HPDE6-E6E7 (cell line): ENCODE measurements around the gene GPRC5C.

Experiments
- DNase-seq: peaks from one replicate; pipeline ENCODE4 v3.0.0; 2011; ENCODE audit warnings: missing footprints; ENCODE audit errors: extremely low spot score

GPRC5C gene

DNA sequence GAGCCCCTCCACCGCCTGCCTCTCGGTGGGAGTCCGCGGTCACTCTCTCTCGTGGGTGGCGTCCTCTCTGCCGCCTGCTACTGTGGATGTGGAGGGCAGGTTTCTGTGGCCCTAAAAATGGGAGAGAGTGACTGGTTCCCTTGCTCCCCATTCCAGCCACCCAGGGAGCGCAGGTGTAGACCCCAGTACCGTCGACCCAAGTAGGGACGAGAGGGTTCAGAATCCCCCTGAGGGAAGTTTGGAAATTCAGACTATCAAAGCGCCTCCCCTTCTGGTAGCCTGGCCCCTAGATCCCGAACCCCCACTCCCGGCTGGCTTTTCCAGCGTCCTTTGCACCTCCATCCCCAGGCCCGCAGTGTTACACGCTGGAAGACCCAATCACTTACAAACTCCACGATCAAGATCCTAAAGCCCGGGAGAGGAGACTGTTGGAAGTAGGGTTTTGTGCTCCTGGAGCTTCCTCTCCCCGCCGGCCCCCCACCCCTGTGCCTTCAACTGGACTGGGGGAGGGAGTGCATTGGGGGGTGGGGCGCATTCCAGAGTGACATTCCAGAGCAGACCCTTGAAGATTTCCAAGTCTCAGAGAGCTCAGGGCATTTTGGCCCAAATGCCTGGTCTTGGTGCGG is 991 bp downstream of the GPRC5C start:
- DNase-seq = no peak

DNA sequence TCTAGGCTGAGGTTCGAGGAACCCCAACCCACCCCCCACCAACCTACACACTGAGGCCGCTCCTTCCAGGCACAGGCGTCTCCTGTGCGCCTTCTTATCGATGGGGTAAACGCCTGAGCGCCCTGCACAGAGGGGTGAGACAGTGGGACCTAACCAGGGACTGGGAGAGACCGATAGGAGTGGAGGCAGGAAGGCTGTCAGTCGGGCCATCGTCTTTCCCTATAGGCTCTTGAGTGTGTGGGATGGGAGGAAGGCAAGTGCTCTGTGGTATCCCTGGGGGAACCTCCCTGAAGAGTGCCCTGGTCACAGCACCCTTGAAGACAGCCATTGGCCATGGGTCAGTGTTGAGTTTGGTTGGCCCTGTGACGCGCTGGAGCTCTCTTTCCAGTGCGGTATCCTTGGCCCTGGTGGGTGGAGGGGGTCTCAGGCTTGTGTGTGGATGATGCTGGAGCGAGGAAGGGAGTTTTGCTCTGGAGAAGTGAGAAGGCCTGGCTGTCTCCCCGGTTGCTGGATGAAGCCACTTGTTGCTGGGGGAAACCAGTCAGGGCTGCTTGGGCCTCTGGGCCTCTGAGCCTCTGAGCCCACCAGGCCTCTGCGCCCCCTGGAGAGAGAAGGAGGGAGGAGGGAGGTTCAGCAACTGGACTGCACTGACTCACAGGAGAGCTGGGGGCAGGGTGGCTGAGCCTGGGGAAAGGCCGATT is 1.7 kb downstream of the GPRC5C start:
- no peak for DNase-seq

DNA sequence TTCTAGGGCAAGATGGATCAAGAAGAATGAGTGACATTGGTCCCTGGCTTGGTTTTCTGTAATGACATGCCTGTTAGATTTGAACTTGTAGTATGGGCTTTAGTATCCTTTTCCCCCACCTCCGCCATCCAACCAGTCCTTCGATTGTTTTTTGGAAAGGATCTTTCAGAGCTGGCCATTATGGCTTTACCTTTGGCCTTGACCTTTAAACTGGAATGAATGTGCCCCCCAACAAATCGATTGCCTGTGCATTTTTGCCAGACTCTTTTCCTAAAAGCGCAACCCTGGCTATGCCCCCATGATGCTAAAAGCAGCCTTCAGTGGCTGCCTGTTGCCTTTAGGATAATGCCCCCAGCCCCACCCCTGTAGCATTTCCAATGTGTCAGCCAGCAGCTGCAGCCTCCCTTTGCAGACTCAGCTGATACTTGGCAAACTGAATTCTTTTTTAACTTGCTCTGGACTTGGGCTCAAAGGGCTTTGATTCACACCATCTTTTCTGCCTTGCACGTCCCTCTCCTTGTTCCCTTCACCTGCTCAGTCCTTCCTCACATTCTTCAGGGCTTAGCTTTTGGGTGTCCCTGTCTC is 4.0 kb downstream of the GPRC5C start:
- DNase-seq = no peak

DNA sequence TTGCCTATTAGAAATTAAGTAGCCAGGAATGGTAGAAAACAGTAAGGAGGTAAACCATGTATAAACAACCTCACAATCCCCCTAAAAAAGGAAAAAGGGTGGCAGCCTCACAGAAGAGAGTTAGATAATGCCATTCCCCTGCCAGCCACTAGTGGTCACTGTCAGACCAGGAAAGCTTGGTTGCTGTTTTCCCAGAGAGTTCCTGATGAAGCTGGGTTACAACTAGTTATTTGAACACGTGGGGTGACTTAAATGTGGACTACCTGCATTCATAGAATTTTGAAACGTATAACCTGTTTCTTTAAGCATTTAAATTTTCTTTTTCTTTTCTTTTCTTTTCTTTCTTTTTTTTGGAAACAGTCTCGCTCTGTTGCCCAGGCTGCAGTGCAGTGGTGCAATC is 5.8 kb downstream of the GPRC5C start:
- DNase-seq = no peak

DNA sequence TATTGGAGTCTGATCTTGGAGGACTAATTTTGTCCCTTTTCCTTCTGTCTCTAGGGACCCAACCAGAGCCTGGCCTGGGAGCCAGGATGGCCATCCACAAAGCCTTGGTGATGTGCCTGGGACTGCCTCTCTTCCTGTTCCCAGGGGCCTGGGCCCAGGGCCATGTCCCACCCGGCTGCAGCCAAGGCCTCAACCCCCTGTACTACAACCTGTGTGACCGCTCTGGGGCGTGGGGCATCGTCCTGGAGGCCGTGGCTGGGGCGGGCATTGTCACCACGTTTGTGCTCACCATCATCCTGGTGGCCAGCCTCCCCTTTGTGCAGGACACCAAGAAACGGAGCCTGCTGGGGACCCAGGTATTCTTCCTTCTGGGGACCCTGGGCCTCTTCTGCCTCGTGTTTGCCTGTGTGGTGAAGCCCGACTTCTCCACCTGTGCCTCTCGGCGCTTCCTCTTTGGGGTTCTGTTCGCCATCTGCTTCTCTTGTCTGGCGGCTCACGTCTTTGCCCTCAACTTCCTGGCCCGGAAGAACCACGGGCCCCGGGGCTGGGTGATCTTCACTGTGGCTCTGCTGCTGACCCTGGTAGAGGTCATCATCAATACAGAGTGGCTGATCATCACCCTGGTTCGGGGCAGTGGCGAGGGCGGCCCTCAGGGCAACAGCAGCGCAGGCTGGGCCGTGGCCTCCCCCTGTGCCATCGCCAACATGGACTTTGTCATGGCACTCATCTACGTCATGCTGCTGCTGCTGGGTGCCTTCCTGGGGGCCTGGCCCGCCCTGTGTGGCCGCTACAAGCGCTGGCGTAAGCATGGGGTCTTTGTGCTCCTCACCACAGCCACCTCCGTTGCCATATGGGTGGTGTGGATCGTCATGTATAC is 8.0 kb downstream of the GPRC5C start:
- no peak for DNase-seq

DNA sequence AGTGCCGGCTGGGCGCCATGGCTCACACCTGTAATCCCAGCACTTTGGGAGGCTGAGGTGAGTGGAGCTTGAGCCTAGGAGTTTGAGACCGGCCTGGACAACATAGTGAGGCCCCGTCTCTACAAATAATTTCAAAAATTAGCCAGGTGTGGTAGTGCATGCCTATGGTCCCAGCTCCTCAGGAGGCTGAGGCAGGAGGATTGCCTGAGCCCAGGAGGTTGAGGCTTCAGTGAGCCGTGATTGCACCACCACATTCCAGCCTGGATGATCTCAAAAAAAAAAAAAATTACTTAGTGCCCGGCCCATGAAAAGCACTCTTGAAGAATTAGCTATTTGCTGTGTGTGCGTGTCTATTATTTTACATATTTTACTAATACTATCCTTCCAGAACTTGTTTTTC is 9.6 kb downstream of the GPRC5C start:
- DNase-seq = no peak

DNA sequence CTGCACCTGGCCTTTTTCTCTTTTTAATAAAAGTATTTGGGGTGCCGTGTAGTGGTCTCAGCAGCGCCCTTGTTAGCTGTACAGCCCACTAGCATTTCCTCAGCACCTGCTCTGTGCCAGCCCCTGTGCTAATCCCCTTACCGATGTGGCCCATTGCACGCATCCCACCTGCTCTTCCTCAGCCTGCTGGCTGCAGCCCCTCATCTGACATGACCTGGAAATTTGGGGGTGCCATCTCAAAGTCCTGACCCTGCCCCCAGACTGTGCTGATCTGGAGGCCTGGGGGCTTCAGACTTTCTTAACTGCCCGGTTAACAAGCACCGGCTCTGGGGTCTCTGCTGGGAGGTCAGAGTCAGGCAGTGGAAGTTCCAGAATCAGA is 10.4 kb downstream of the GPRC5C start:
- DNase-seq = no peak

DNA sequence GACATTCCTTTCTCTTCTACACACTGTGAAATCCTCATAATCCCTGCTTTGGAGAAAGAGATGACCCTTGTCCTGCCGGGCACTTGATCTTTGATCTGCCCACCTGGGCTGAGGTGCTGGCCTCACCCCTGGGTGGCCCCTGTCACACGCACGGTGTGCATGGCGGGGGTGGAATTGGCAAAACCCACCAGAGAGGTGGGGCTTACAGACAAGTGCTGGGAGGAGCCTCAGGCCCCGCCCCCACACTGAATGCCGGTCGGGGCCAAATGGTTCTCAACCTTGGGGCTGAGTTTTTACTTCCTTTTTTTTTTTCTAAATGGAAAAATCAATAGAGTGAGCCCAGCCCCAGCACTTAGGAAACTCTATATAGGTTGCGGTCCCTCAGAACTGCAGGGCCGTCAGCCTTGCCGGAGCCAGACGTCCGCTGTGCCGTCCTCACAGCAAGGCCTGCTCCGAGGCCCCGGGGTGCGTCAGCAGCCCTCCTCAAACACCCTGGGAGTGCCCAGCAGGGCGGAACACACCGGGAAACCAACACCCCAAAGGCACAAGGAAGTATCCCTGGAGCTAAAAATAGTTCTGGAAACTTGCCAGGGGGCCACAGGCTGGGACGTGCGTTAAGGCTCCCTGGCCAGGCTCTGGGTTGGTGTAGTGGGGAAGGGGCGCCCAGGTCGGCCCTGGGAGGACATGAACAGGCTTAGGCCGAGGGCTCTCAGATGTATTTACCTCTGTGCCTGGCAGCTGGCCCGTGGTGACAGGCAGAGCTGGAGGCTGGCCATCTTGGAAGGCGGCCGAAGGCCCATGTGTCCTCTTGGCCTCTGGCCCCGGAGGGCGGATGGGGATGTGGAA is 11.0 kb downstream of the GPRC5C start:
- no peak for DNase-seq

DNA sequence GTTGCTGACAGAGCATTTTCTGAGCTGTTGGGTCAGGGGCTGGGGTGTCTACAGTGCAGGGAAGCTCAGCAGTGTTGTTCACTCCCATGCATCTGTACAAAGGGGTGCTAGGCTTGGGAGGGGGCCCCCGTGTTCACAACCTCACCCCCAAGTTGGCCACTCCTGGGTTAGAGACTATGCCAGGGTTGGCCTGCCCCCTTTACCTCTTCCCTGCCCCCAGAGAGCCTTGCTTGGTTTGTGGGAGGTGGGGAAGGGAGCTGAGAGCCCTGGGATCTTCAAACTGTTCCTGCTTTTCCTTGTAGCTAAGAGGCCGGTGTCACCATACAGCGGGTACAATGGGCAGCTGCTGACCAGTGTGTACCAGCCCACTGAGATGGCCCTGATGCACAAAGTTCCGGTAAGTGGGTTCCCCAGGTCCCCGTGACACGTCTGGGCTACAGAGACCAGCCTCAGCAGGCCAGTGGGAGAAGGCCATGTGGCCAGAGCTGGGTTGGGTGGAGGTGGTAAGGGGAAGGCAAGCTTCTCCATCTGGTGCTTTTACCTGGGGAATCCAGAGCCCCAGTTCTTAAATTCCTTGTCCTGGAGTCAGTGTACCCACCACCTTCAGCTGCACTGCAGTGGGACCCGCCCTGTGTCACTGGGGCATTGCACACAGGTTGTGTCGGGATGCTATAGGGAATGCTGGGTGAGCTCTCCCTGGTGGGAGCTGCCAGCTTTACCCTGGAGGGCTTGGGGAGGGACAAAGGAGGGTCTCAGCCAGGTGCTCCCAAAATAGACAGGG is 11.8 kb downstream of the GPRC5C start:
- DNase-seq = no peak

DNA sequence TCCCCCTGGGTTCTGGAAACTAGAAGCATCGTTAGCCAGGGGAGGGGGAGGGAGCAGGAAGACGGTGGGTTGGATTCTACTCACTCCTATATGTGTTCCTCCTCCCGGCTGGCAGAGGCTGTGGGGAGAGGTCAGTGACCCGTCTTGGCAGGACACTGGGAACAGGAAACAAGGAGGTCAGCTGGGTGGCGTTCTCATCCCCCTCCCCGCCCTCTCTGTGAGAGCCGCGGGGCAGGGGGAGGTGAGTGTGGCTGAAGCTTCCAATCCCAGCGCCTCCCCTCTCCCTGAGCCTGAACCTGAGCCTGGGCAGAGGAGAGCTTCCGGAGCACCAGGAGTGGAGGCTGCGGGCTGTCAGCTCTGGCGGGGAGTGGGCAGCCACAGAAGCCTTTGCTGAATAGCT is 12.5 kb downstream of the GPRC5C start:
- DNase-seq = no peak

DNA sequence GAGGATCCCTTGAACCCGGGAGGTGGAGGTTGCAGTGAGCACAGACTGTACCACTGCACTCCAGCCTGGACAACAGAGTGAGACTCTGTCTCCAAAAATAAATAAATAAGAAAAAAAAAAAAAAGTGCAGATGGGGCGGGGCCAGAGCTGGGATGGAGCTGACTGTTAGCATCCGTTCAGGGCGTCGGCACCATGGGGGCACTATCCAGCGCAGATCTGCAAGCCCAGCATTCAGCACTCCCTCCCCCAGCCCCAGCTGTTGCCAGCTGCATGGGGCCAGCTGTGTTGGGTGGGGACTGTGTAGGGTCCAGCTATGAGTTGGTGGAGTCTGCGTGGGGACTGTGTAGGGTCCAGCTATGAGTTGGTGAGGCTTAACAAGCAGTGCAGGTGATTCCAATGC is 13.3 kb downstream of the GPRC5C start:
- no peak for DNase-seq

DNA sequence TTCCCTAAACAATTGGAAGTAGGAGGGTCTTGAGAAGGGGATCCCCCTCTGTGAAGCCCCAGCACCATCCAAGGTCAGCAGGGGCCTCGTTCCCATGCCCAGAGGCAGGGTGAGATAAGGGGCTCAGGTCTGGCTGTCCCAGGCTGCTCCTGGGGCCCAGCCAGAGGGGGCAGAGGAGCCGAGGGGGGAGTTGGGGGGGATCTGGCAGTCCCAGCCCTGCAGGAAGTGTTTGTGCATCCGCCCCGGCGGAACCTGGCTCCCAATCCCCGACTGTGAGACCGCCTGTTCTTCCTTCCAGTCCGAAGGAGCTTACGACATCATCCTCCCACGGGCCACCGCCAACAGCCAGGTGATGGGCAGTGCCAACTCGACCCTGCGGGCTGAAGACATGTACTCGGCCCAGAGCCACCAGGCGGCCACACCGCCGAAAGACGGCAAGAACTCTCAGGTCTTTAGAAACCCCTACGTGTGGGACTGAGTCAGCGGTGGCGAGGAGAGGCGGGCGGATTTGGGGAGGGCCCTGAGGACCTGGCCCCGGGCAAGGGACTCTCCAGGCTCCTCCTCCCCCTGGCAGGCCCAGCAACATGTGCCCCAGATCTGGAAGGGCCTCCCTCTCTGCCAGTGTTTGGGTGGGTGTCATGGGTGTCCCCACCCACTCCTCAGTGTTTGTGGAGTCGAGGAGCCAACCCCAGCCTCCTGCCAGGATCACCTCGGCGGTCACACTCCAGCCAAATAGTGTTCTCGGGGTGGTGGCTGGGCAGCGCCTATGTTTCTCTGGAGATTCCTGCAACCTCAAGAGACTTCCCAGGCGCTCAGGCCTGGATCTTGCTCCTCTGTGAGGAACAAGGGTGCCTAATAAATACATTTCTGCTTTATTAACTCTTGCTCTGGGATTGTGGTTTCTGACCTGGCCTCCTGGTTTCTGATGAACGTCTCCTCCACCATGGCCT is 14.9 kb downstream of the GPRC5C start:
- DNase-seq = no peak

DNA sequence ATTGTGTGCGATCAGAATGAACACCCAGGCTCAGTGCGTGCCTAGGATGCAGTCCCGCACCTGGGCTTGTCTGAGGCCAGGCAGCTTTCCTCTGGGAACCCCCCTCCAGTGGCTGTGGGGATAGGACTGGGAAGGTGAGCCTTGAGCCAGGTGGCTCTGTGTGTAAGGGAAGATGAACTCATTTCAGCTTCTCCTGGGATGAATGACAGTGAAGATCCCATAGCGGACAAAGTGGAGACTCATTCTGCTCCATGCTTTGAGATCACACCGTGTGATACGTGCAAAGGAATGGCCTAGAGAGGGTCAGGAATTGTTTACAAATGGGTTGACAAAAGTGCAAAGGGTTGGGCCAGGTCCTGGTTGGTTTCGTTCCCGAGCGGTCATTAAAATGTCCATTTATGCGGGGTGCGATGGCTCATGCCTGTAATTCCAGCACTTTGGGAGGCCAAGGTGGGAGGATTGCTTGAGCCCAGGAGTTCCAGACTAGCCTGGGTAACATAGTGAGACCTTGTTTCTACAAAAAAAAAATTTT is 15.8 kb downstream of the GPRC5C start:
- DNase-seq = no peak

DNA sequence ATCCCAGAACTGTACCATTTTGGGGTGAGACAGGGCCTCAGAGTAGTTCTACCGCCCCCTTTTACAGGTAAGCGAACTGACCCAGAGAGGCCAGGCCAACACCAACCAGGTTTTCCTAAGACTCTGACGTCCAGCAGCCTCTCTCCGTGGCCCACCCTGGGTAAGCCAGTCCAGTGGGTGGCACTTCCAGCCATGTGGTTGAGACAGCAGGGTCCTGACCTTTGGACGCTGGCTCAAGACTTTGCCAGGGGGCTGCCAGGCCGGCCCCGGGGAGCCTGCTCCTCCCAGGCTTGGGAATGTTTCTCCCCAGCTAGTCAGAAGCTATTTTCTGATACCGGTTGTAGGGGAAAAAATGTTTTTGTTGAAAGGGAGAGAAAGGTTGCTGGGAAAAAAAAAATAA is 16.9 kb downstream of the GPRC5C start:
- DNase-seq = no peak

DNA sequence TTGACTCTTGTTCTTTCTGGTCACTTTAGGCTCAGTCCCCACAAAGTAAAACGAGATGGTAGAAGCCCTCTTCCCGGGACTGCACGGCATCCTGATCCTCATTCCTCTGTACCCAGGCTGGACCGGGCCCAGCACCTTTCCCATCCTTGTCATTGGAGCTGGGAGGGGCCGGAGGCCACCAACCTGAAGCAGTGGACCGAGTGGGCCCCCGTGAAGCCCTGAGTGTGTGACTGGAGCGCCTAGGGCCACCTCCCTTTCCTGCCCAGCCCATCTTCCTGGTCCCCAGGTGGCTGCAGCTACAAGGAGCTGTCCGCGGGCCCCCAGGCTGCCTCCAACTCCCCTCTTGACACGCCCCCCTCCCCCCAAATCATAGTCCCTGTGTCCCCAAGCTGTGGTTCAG is 17.4 kb downstream of the GPRC5C start:
- DNase-seq = no peak

DNA sequence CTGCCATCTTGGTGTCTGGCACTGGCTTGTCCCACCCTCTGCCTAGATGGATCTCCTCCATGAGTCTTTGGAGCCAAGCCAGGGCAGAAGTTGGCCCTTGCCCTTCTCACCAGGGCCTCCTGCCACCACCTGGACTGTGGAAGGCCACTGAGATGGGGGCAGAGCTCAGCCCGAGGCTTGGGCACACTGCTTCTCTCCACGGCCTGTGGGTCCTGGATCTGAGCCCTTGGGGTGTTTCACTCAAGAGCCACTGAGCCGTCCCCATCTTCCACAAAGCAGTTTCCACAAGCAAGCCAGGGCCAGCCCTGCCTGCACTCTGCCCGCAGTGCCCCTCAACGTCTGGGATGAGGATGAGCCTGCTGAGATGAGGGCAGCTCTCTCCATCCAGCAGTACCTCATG is 17.9 kb downstream of the GPRC5C start:
- no peak for DNase-seq

DNA sequence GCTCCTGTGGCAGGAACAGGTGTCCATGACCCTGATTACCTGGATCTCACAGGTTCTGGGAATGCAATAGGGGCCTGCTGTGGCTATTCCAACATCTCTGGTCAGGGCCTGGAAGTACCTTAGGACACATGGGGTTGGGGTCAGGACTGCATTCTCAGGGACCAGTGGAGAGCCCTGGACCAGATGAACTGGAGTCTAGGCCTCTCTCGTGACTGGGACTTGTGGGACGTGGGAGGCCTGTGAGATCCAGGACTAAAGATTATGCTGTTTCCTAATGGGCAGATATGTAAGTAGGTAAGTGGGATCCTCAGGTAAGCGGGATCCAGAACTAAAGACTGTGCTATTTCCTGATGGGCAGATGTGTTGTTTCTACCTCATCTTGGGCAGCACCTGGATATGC is 18.3 kb downstream of the GPRC5C start:
- no peak for DNase-seq

DNA sequence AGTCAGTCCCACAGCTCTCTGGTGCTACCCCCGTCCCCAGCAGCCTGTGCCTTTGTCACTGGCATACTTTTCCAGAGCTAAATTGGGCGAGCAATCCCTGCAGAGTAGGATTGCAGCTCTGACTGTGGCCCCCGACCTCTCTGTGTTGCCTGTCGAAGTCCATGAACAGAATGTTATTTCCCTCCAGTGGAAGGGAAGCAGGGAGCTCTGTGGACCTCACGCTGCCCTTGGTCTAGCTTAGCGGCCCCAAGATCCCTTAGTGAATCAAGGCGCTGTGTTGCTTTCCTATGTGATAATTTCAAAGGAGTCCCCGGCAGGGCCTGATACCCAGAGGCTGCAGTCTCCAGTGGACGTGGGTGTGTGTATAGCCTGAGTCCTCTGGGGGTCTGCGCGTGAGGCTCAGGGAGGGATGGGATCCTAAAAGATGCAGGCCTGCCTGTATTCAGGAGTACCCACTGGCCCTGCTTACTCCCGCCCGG is 19.1 kb downstream of the GPRC5C start:
- no peak for DNase-seq

DNA sequence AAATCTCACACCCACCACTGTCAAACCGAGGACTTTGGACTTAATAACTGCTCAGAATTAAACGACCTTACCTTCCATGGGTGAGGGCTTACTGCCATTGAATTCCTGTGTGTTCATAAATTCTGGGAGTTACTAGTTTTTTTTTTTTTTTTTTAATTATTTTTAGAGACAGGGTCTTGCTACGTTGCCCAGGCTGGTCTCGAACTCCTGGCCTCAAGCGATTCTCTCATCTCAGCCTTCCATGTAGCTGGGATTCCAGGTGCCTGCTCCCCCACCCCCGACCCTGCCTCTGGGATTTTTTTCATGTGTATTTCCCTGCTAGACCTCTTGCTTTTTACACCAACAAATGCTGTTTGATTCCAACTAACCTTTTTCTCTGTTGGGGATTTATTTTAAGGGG is 19.7 kb downstream of the GPRC5C start:
- DNase-seq = no peak
